Measurements from ENCODE around the gene RASGRF1. TPM values are rescaled to one million over a fixed set of nuclear protein-coding genes. Genes with fewer than 3 reads are reported as not detected.

Gene RASGRF1
- total and polyA plus RNA-seq, 2 donors (not counting 1 experiment from before 2014, with no cell fraction given) = 1.0 to 9.4 TPM

- Mint-ChIP-seq H3K27me3 (peaks cover 3% of the 10 kb centered on the region), H3K4me3 (no peak overlapping the region), H3K27ac (peak overlapping the region; percentile 86), H3K9me3 (ENCODE audit: insufficient read depth) (no peaks in the 10 kb centered on the region), H3K4me1 (peaks cover 14% of the 10 kb centered on the region)
- Histone ChIP-seq H3K4me2 (replicated peaks; ENCODE audit: low read depth, low read length, poor library complexity, severe bottlenecking) (no peak overlapping the region), H3K27ac (ENCODE audit: low read length in 2 of 2) (no peak overlapping the region), H4K20me1 (ENCODE audit: control insufficient read depth, insufficient read depth, low read length, poor library complexity, severe bottlenecking) (no peaks in the 10 kb centered on the region), H3K79me2 (ENCODE audit: control insufficient read depth, insufficient read depth, low read length) (no peaks in the 10 kb centered on the region), H3K4me3 (ENCODE audit: control extremely low read depth in 1 of 5, extremely low read depth in 1 of 5, insufficient read depth in 1 of 5, low read depth in 2 of 5, low read length in 4 of 5) (no peak overlapping the region), H2AFZ (ENCODE audit: insufficient read depth, low read depth, low read length, poor library complexity, severe bottlenecking) (no peak overlapping the region), H3K9me3 (ENCODE audit: control extremely low read depth in 1 of 3, control insufficient read depth in 2 of 3, insufficient read depth in 1 of 3, low read length in 2 of 3) (peaks cover 0 to 13% (median 0%) of the 10 kb centered on the region in 3 donors), H3K9ac (ENCODE audit: low read length) (no peak overlapping the region), H3K4me1 (ENCODE audit: control insufficient read depth in 2 of 2, insufficient read depth in 2 of 2, low read length in 2 of 2) (peaks cover 9 to 10% of the 10 kb centered on the region in 2 donors), H3K36me3 (replicated peaks in 1 of 2; ENCODE audit: control extremely low read depth in 1 of 2, control insufficient read depth in 1 of 2, extremely low read depth in 1 of 2, insufficient read depth in 2 of 2, low read length in 1 of 2) (no peaks in the 10 kb centered on the region), H3K27me3 (replicated peaks in 1 of 4; ENCODE audit: control extremely low read depth in 1 of 4, control insufficient read depth in 3 of 4, insufficient read depth in 4 of 4, low read length in 3 of 4) (peaks cover 0 to 5% (median 0%) of the 10 kb centered on the region in 4 experiments)
- WGBS (ENCODE audit: insufficient coverage) = 100% methylated on average over 3 of the region's 5 CpGs
- CTCF ChIA-PET = no interaction called here
- TF ChIP-seq, protein P1, sequence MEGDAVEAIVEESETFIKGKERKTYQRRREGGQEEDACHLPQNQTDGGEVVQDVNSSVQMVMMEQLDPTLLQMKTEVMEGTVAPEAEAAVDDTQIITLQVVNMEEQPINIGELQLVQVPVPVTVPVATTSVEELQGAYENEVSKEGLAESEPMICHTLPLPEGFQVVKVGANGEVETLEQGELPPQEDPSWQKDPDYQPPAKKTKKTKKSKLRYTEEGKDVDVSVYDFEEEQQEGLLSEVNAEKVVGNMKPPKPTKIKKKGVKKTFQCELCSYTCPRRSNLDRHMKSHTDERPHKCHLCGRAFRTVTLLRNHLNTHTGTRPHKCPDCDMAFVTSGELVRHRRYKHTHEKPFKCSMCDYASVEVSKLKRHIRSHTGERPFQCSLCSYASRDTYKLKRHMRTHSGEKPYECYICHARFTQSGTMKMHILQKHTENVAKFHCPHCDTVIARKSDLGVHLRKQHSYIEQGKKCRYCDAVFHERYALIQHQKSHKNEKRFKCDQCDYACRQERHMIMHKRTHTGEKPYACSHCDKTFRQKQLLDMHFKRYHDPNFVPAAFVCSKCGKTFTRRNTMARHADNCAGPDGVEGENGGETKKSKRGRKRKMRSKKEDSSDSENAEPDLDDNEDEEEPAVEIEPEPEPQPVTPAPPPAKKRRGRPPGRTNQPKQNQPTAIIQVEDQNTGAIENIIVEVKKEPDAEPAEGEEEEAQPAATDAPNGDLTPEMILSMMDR (IDR thresholded peaks at IDR 0.05) = no peak
- no peak for TF ChIP-seq EZH2 (IDR thresholded peaks at IDR 0.05; ENCODE audit: borderline replicate concordance, insufficient read depth, low read depth, low read length, poor library complexity, severe bottlenecking)
- ATAC-seq (ENCODE audit: low read depth) = no peak
- POLR2A ChIA-PET = no interaction called here
- intact Hi-C loops (cut with micrococcal nuclease) = no loop called here
- no peak for DNase-seq
Observed at GRCh38 chr15:79078003-79078402, 12.6 kb downstream of the RASGRF1 start.

- Histone ChIP-seq H4K20me1 (ENCODE audit: control insufficient read depth, insufficient read depth, low read length, poor library complexity, severe bottlenecking) (no peaks in the 10 kb centered on the region), H3K9ac (ENCODE audit: low read length) (no peak overlapping the region), H2AFZ (ENCODE audit: insufficient read depth, low read depth, low read length, poor library complexity, severe bottlenecking) (no peak overlapping the region), H3K4me1 (ENCODE audit: control insufficient read depth in 2 of 2, insufficient read depth in 2 of 2, low read length in 2 of 2) (peaks cover 9 to 10% of the 10 kb centered on the region in 2 donors), H3K4me2 (replicated peaks; ENCODE audit: low read depth, low read length, poor library complexity, severe bottlenecking) (no peak overlapping the region), H3K36me3 (replicated peaks in 1 of 2; ENCODE audit: control extremely low read depth in 1 of 2, control insufficient read depth in 1 of 2, extremely low read depth in 1 of 2, insufficient read depth in 2 of 2, low read length in 1 of 2) (no peaks in the 10 kb centered on the region), H3K27me3 (replicated peaks in 1 of 4; ENCODE audit: control extremely low read depth in 1 of 4, control insufficient read depth in 3 of 4, insufficient read depth in 4 of 4, low read length in 3 of 4) (peaks cover 0 to 3% (median 0%) of the 10 kb centered on the region in 4 experiments), H3K9me3 (ENCODE audit: control extremely low read depth in 1 of 3, control insufficient read depth in 2 of 3, insufficient read depth in 1 of 3, low read length in 2 of 3) (peaks cover 0 to 6% (median 0%) of the 10 kb centered on the region in 3 donors), H3K4me3 (ENCODE audit: control extremely low read depth in 1 of 5, extremely low read depth in 1 of 5, insufficient read depth in 1 of 5, low read depth in 2 of 5, low read length in 4 of 5) (no peak overlapping the region), H3K79me2 (ENCODE audit: control insufficient read depth, insufficient read depth, low read length) (no peaks in the 10 kb centered on the region), H3K27ac (ENCODE audit: low read length in 2 of 2) (no peak overlapping the region)
- H3K27ac Mint-ChIP-seq = no peak overlapping the region
- WGBS (ENCODE audit: insufficient coverage) = 87% methylated on average over 5 of the region's 6 CpGs
- intact Hi-C loops (cut with micrococcal nuclease) = no loop called here
- peaks cover 14% of the 10 kb centered on the region for H3K4me1 Mint-ChIP-seq
- H3K27me3 Mint-ChIP-seq = no peaks in the 10 kb centered on the region
- ChIA-PET CTCF (interaction anchor here (1.3 kb wide), 1 partner anchor 110 kb away, joined by 3 read pairs; no protein-coding TSS in a partner anchor), POLR2A (no interaction called here)
- TF ChIP-seq, protein P1 (IDR thresholded peaks at IDR 0.05) = no peak
- TF ChIP-seq EZH2 (IDR thresholded peaks at IDR 0.05; ENCODE audit: borderline replicate concordance, insufficient read depth, low read depth, low read length, poor library complexity, severe bottlenecking) = no peak
- H3K9me3 Mint-ChIP-seq (ENCODE audit: insufficient read depth) = no peaks in the 10 kb centered on the region
- no peak for ATAC-seq (ENCODE audit: low read depth)
- no peak overlapping the region for H3K4me3 Mint-ChIP-seq
- no peak for DNase-seq
Observed at GRCh38 chr15:79076661-79077060, 13.9 kb downstream of the RASGRF1 start.

Data from B cell (primary cell).